ENCODE data around the gene HOXC13.

HOXC13 gene

DNA sequence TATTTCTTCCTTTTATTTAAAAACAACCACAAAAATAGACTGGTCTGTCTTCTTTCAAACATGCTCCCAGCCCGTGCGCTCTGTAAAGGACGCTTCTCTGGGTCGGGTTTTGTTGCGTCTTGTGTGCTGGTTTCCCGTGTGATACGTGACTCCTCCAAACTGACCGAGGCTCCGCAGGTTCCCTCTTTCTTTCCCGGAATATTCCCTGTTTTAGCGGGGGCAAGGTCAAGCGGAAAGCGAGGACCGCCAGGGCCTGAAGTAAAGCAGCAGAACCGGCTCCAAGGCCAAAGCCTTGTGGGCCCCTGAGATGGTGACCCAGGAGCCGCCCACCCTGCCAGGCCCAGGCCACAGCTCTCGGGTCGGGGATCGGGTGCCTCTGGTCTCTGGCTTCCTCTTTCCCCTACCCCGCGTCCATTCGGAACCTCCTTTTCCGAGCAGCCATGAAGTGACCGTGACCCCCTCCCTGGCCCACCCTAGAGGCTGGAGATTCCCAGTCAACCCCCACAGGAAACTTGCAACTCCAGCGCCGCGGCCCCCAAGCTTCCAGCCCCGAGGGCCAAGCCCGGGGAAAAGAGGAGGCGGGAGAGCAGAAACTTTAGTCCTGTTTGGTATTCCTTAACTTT is 45.4 kb downstream of the HOXC13 start:
- Histone ChIP-seq H3K36me3 (ENCODE audit: control insufficient read depth, insufficient read depth, low read length) (no peaks in the 10 kb centered on the region), H3K4me1 (ENCODE audit: control insufficient read depth, insufficient read depth, low read length) (no peaks in the 10 kb centered on the region), H3K27ac (ENCODE audit: insufficient read depth, low read depth, low read length, poor library complexity, severe bottlenecking) (no peak overlapping the region), H3K27me3 (ENCODE audit: control insufficient read depth, insufficient read depth, low read length, poor library complexity, severe bottlenecking) (peaks cover 100% of the 10 kb centered on the region), H3K4me3 (ENCODE audit: insufficient read depth, low read depth, low read length) (no peak overlapping the region), H3K9me3 (ENCODE audit: control insufficient read depth, low read length) (no peaks in the 10 kb centered on the region)
- 19 to 26% methylated on average over 30 of the region's 30 CpGs for WGBS, 2 experiments

- peaks cover 100% of the 10 kb centered on the region for H3K27me3 ChIP-seq (ENCODE audit: control insufficient read depth, insufficient read depth, low read length, poor library complexity, severe bottlenecking)
Measured at GRCh38 chr12:53984901-53985691, 46.5 kb downstream of the HOXC13 start, which contains the start of gene HOXC10. TSS of gene HOXC10 (plus strand) at chr12:53985146. CDS start at chr12:53985260, 114 bp downstream.

GRCh38 chr12:53985692-53985993 is 47.0 kb downstream of the HOXC13 start:
- Histone ChIP-seq H3K27me3 (ENCODE audit: control insufficient read depth, insufficient read depth, low read length, poor library complexity, severe bottlenecking) (peaks cover 100% of the 10 kb centered on the region), H3K9me3 (ENCODE audit: control insufficient read depth, low read length) (no peaks in the 10 kb centered on the region), H3K4me3 (ENCODE audit: insufficient read depth, low read depth, low read length) (no peak overlapping the region), H3K36me3 (ENCODE audit: control insufficient read depth, insufficient read depth, low read length) (no peaks in the 10 kb centered on the region), H3K27ac (ENCODE audit: insufficient read depth, low read depth, low read length, poor library complexity, severe bottlenecking) (no peak overlapping the region), H3K4me1 (ENCODE audit: control insufficient read depth, insufficient read depth, low read length) (no peaks in the 10 kb centered on the region)
- 49 to 53% methylated on average over 21 of the region's 21 CpGs for WGBS, 2 experiments

More at GRCh38 chr12:53984901-53985691, 46.5 kb downstream of the HOXC13 start, which contains the start of gene HOXC10:
- no peaks in the 10 kb centered on the region for H3K9me3 ChIP-seq (ENCODE audit: control insufficient read depth, low read length)
- H3K27ac ChIP-seq (ENCODE audit: insufficient read depth, low read depth, low read length, poor library complexity, severe bottlenecking) = no peak within 1 kb of the TSS
- WGBS, 2 experiments = 33 to 38% methylated on average over 55 of the region's 55 CpGs
- no peaks in the 10 kb centered on the region for H3K36me3 ChIP-seq (ENCODE audit: control insufficient read depth, insufficient read depth, low read length)
- no peaks in the 10 kb centered on the region for H3K4me1 ChIP-seq (ENCODE audit: control insufficient read depth, insufficient read depth, low read length)
- no peak within 1 kb of the TSS for H3K4me3 ChIP-seq (ENCODE audit: insufficient read depth, low read depth, low read length)

DNA sequence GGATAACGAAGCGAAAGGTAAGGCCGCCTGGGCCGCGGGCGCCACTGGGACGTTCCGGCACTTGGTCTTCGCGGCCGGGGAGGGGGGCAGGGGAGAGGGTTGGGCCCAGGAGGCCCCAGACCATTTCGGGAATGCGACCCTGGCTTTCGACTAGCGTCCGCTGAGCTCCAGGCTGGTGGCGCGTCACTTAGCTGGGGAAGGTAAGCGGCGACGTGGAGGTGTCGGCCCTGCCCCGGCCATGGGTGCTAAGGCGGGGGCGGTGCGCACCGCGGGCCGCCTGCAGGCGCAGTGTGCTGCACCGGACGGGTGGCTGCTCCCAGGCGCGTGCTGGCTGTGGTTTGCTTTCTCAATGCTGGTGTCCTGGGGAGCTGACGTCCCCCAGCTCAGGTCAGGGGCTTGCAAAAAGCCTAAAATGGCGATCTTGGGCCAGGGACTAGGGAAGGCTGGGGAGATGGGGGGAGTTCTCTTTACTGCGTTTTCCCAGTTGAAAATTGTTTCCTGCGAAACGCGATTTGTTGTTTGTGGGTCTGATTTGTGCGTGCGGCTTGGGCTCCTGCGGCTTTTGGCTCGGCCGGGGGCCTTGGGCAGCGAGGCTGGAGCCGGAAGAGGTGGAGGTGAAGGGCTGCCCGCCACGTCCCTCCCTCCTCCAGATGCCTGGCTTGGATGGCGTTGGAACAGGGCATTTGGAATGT is 47.5 kb downstream of the HOXC13 start:
- Histone ChIP-seq H3K36me3 (ENCODE audit: control insufficient read depth, insufficient read depth, low read length) (no peaks in the 10 kb centered on the region), H3K27ac (ENCODE audit: insufficient read depth, low read depth, low read length, poor library complexity, severe bottlenecking) (no peak overlapping the region), H3K9me3 (ENCODE audit: control insufficient read depth, low read length) (no peaks in the 10 kb centered on the region), H3K4me1 (ENCODE audit: control insufficient read depth, insufficient read depth, low read length) (no peaks in the 10 kb centered on the region), H3K27me3 (ENCODE audit: control insufficient read depth, insufficient read depth, low read length, poor library complexity, severe bottlenecking) (peaks cover 100% of the 10 kb centered on the region), H3K4me3 (ENCODE audit: insufficient read depth, low read depth, low read length) (no peak overlapping the region)
- 9 to 12% methylated on average over 49 to 50 of the region's 50 CpGs for WGBS, 2 experiments

- Histone ChIP-seq H3K36me3 (ENCODE audit: control insufficient read depth, insufficient read depth, low read length) (no peaks in the 10 kb centered on the region), H3K9me3 (ENCODE audit: control insufficient read depth, low read length) (no peaks in the 10 kb centered on the region), H3K27me3 (ENCODE audit: control insufficient read depth, insufficient read depth, low read length, poor library complexity, severe bottlenecking) (peaks cover 100% of the 10 kb centered on the region), H3K4me1 (ENCODE audit: control insufficient read depth, insufficient read depth, low read length) (no peaks in the 10 kb centered on the region), H3K4me3 (ENCODE audit: insufficient read depth, low read depth, low read length) (no peak overlapping the region), H3K27ac (ENCODE audit: insufficient read depth, low read depth, low read length, poor library complexity, severe bottlenecking) (no peak overlapping the region)
- 48 to 52% methylated on average over 21 of the region's 21 CpGs for WGBS, 2 experiments
Measured at GRCh38 chr12:53986686-53987483, 48.3 kb downstream of the HOXC13 start.

GRCh38 chr12:53987787-53988230 is 49.2 kb downstream of the HOXC13 start:
- H3K4me3 ChIP-seq (ENCODE audit: insufficient read depth, low read depth, low read length) = no peak overlapping the region
- WGBS, 2 experiments = 29 to 34% methylated on average over 4 of the region's 4 CpGs
- no peak overlapping the region for H3K27ac ChIP-seq (ENCODE audit: insufficient read depth, low read depth, low read length, poor library complexity, severe bottlenecking)
- peaks cover 100% of the 10 kb centered on the region for H3K27me3 ChIP-seq (ENCODE audit: control insufficient read depth, insufficient read depth, low read length, poor library complexity, severe bottlenecking)
- H3K4me1 ChIP-seq (ENCODE audit: control insufficient read depth, insufficient read depth, low read length) = no peaks in the 10 kb centered on the region
- no peaks in the 10 kb centered on the region for H3K9me3 ChIP-seq (ENCODE audit: control insufficient read depth, low read length)
- H3K36me3 ChIP-seq (ENCODE audit: control insufficient read depth, insufficient read depth, low read length) = no peaks in the 10 kb centered on the region

DNA sequence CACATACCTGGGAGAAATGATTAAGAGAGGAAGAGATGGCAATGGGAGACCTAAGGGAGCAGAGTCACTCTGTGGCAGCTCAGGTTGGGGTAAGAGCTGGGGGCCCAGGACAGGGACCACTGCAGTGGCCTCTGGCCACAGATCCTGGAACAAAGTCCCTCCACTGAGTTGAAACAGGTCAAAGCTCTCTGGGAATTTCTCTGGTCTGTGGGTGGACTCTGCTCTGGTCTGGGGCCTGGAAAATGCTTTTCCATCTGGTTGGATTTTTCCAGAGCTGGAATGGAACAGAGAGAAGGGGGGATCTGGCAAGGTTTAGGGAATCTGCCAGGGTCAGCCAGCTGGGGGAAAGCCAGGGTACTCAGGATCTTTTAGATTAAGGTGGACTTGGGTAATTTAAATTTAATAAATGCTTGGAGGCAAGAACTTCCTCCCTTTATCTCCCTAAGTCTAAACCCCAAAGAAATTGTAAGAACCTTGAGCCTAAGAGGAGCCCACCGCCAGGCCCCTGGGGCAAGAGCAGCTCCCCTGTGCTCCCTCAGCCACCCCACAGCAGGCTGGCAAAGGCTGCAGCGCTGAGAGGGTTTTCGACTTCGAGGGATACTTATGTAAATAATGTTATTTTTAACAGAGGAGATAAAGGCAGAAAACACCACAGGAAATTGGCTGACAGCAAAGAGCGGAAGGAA is 50.1 kb downstream of the HOXC13 start:
- H3K27me3 ChIP-seq (ENCODE audit: control insufficient read depth, insufficient read depth, low read length, poor library complexity, severe bottlenecking) = peaks cover 100% of the 10 kb centered on the region
- H3K27ac ChIP-seq (ENCODE audit: insufficient read depth, low read depth, low read length, poor library complexity, severe bottlenecking) = no peak overlapping the region
- H3K9me3 ChIP-seq (ENCODE audit: control insufficient read depth, low read length) = no peaks in the 10 kb centered on the region
- 7% methylated on average over 5 of the region's 5 CpGs for WGBS, 2 experiments
- H3K36me3 ChIP-seq (ENCODE audit: control insufficient read depth, insufficient read depth, low read length) = no peaks in the 10 kb centered on the region
- H3K4me3 ChIP-seq (ENCODE audit: insufficient read depth, low read depth, low read length) = no peak overlapping the region
- no peaks in the 10 kb centered on the region for H3K4me1 ChIP-seq (ENCODE audit: control insufficient read depth, insufficient read depth, low read length)

GRCh38 chr12:53989227-53990113 is 50.8 kb downstream of the HOXC13 start:
- Histone ChIP-seq H3K27me3 (ENCODE audit: control insufficient read depth, insufficient read depth, low read length, poor library complexity, severe bottlenecking) (peaks cover 100% of the 10 kb centered on the region), H3K9me3 (ENCODE audit: control insufficient read depth, low read length) (no peaks in the 10 kb centered on the region), H3K27ac (ENCODE audit: insufficient read depth, low read depth, low read length, poor library complexity, severe bottlenecking) (no peak overlapping the region), H3K4me3 (ENCODE audit: insufficient read depth, low read depth, low read length) (no peak overlapping the region), H3K4me1 (ENCODE audit: control insufficient read depth, insufficient read depth, low read length) (no peaks in the 10 kb centered on the region), H3K36me3 (ENCODE audit: control insufficient read depth, insufficient read depth, low read length) (no peaks in the 10 kb centered on the region)
- WGBS, 2 experiments = 18 to 19% methylated on average over 27 of the region's 28 CpGs
